ENCODE results near the gene IRF7.
"Not testable (repeated sequence)": the region's sequence is repeated elsewhere in the genome, so short reads cannot be mapped to it uniquely, and the experiment has no call there.

Gene IRF7

GRCh38 chr11:654444-654843, 38.7 kb upstream of the IRF7 start:
- not testable (repeated sequence) for H3K9me3 ChIP-seq (ENCODE audit: control insufficient read depth in 2 of 2, low read length in 2 of 2); H3K27ac ChIP-seq (ENCODE audit: low read length); H3K4me1 ChIP-seq (ENCODE audit: control insufficient read depth, insufficient read depth, low read length); H3K9ac ChIP-seq (ENCODE audit: low read length in 2 of 2); H3K4me3 ChIP-seq (ENCODE audit: low read length in 2 of 2); H3K27me3 ChIP-seq (ENCODE audit: control insufficient read depth in 1 of 2, insufficient read depth in 2 of 2, low read length in 2 of 2)
- peaks cover 7 to 11% of the 10 kb centered on the region in 2 donors for H3K36me3 ChIP-seq (ENCODE audit: control insufficient read depth in 2 of 2, insufficient read depth in 2 of 2, low read length in 2 of 2)

- H3K9ac ChIP-seq (ENCODE audit: low read length in 2 of 2) = no peak overlapping the region
Observed at GRCh38 chr11:653837-654236, 38.1 kb upstream of the IRF7 start.

GRCh38 chr11:653136-653535, 37.4 kb upstream of the IRF7 start:
- peaks cover 5 to 10% of the 10 kb centered on the region in 2 donors for H3K36me3 ChIP-seq (ENCODE audit: control insufficient read depth in 2 of 2, insufficient read depth in 2 of 2, low read length in 2 of 2)
- H3K27ac ChIP-seq (ENCODE audit: low read length); H3K4me1 ChIP-seq (ENCODE audit: control insufficient read depth, insufficient read depth, low read length); H3K9me3 ChIP-seq (ENCODE audit: control insufficient read depth in 2 of 2, low read length in 2 of 2); H3K27me3 ChIP-seq (ENCODE audit: control insufficient read depth in 1 of 2, insufficient read depth in 2 of 2, low read length in 2 of 2); H3K4me3 ChIP-seq (ENCODE audit: low read length in 2 of 2); H3K9ac ChIP-seq (ENCODE audit: low read length in 2 of 2): not testable (repeated sequence)

More at GRCh38 chr11:653837-654236, 38.1 kb upstream of the IRF7 start:
- Histone ChIP-seq H3K27me3 (ENCODE audit: control insufficient read depth in 1 of 2, insufficient read depth in 2 of 2, low read length in 2 of 2) (no peaks in the 10 kb centered on the region), H3K27ac (ENCODE audit: low read length) (no peak overlapping the region), H3K36me3 (ENCODE audit: control insufficient read depth in 2 of 2, insufficient read depth in 2 of 2, low read length in 2 of 2) (peaks cover 5 to 8% of the 10 kb centered on the region in 2 donors), H3K4me3 (ENCODE audit: low read length in 2 of 2) (no peak overlapping the region), H3K4me1 (ENCODE audit: control insufficient read depth, insufficient read depth, low read length) (no peaks in the 10 kb centered on the region), H3K9me3 (ENCODE audit: control insufficient read depth in 2 of 2, low read length in 2 of 2) (no peaks in the 10 kb centered on the region)

GRCh38 chr11:650482-650881, 34.7 kb upstream of the IRF7 start:
- H3K27me3 ChIP-seq (ENCODE audit: control insufficient read depth in 1 of 2, insufficient read depth in 2 of 2, low read length in 2 of 2) = no peaks in the 10 kb centered on the region
- H3K9me3 ChIP-seq (ENCODE audit: control insufficient read depth in 2 of 2, low read length in 2 of 2) = no peaks in the 10 kb centered on the region
- H3K4me1 ChIP-seq (ENCODE audit: control insufficient read depth, insufficient read depth, low read length) = no peaks in the 10 kb centered on the region
- no peak overlapping the region for H3K27ac ChIP-seq (ENCODE audit: low read length)
- no peak overlapping the region for H3K4me3 ChIP-seq (ENCODE audit: low read length in 2 of 2)
- peaks cover 5 to 6% of the 10 kb centered on the region in 2 donors for H3K36me3 ChIP-seq (ENCODE audit: control insufficient read depth in 2 of 2, insufficient read depth in 2 of 2, low read length in 2 of 2)
- no peak overlapping the region for H3K9ac ChIP-seq (ENCODE audit: low read length in 2 of 2)

GRCh38 chr11:647672-648158, 32.0 kb upstream of the IRF7 start:
- not testable (repeated sequence) for H3K27ac ChIP-seq (ENCODE audit: low read length); H3K9me3 ChIP-seq (ENCODE audit: control insufficient read depth in 2 of 2, low read length in 2 of 2); H3K36me3 ChIP-seq (ENCODE audit: control insufficient read depth in 2 of 2, insufficient read depth in 2 of 2, low read length in 2 of 2); H3K27me3 ChIP-seq (ENCODE audit: control insufficient read depth in 1 of 2, insufficient read depth in 2 of 2, low read length in 2 of 2); H3K4me1 ChIP-seq (ENCODE audit: control insufficient read depth, insufficient read depth, low read length); H3K4me3 ChIP-seq (ENCODE audit: low read length in 2 of 2); H3K9ac ChIP-seq (ENCODE audit: low read length in 2 of 2)

GRCh38 chr11:646214-646613, 30.5 kb upstream of the IRF7 start:
- H3K36me3 ChIP-seq (ENCODE audit: control insufficient read depth in 2 of 2, insufficient read depth in 2 of 2, low read length in 2 of 2) = peaks cover 6 to 7% of the 10 kb centered on the region in 2 donors
- no peak overlapping the region for H3K4me3 ChIP-seq (ENCODE audit: low read length in 2 of 2)
- H3K4me1 ChIP-seq (ENCODE audit: control insufficient read depth, insufficient read depth, low read length) = no peaks in the 10 kb centered on the region
- no peaks in the 10 kb centered on the region for H3K9me3 ChIP-seq (ENCODE audit: control insufficient read depth in 2 of 2, low read length in 2 of 2)
- H3K27ac ChIP-seq (ENCODE audit: low read length) = no peak overlapping the region
- no peaks in the 10 kb centered on the region for H3K27me3 ChIP-seq (ENCODE audit: control insufficient read depth in 1 of 2, insufficient read depth in 2 of 2, low read length in 2 of 2)
- no peak overlapping the region for H3K9ac ChIP-seq (ENCODE audit: low read length in 2 of 2)

GRCh38 chr11:645536-645935, 29.8 kb upstream of the IRF7 start:
- Histone ChIP-seq H3K4me1 (ENCODE audit: control insufficient read depth, insufficient read depth, low read length) (no peaks in the 10 kb centered on the region), H3K4me3 (ENCODE audit: low read length in 2 of 2) (no peak overlapping the region), H3K36me3 (ENCODE audit: control insufficient read depth in 2 of 2, insufficient read depth in 2 of 2, low read length in 2 of 2) (peaks cover 6 to 7% of the 10 kb centered on the region in 2 donors), H3K9me3 (ENCODE audit: control insufficient read depth in 2 of 2, low read length in 2 of 2) (no peaks in the 10 kb centered on the region), H3K27ac (ENCODE audit: low read length) (no peak overlapping the region), H3K27me3 (ENCODE audit: control insufficient read depth in 1 of 2, insufficient read depth in 2 of 2, low read length in 2 of 2) (no peaks in the 10 kb centered on the region), H3K9ac (ENCODE audit: low read length in 2 of 2) (no peak overlapping the region)

- Histone ChIP-seq H3K9me3 (ENCODE audit: control insufficient read depth in 2 of 2, low read length in 2 of 2) (no peaks in the 10 kb centered on the region), H3K4me1 (ENCODE audit: control insufficient read depth, insufficient read depth, low read length) (peaks cover 2% of the 10 kb centered on the region), H3K4me3 (ENCODE audit: low read length in 2 of 2) (no peak overlapping the region), H3K36me3 (ENCODE audit: control insufficient read depth in 2 of 2, insufficient read depth in 2 of 2, low read length in 2 of 2) (peaks cover 6 to 7% of the 10 kb centered on the region in 2 donors), H3K9ac (ENCODE audit: low read length in 2 of 2) (no peak overlapping the region), H3K27me3 (ENCODE audit: control insufficient read depth in 1 of 2, insufficient read depth in 2 of 2, low read length in 2 of 2) (no peaks in the 10 kb centered on the region), H3K27ac (ENCODE audit: low read length) (no peak overlapping the region)
Observed at GRCh38 chr11:643849-644738, 28.3 kb upstream of the IRF7 start.

- peaks cover 6% of the 10 kb centered on the region for H3K4me1 ChIP-seq (ENCODE audit: control insufficient read depth, insufficient read depth, low read length)
- H3K36me3 ChIP-seq (ENCODE audit: control insufficient read depth in 2 of 2, insufficient read depth in 2 of 2, low read length in 2 of 2) = peaks cover 5 to 7% of the 10 kb centered on the region in 2 donors
- peaks cover 0 to 3% of the 10 kb centered on the region in 2 donors for H3K27me3 ChIP-seq (ENCODE audit: control insufficient read depth in 1 of 2, insufficient read depth in 2 of 2, low read length in 2 of 2)
- H3K9ac ChIP-seq (ENCODE audit: low read length in 2 of 2) = no peak overlapping the region
- no peak overlapping the region for H3K27ac ChIP-seq (ENCODE audit: low read length)
- no peak overlapping the region for H3K4me3 ChIP-seq (ENCODE audit: low read length in 2 of 2)
- no peaks in the 10 kb centered on the region for H3K9me3 ChIP-seq (ENCODE audit: control insufficient read depth in 2 of 2, low read length in 2 of 2)
Observed at GRCh38 chr11:643366-643765, 27.6 kb upstream of the IRF7 start.

GRCh38 chr11:641806-642370, 26.1 kb upstream of the IRF7 start:
- H3K36me3 ChIP-seq (ENCODE audit: control insufficient read depth in 2 of 2, insufficient read depth in 2 of 2, low read length in 2 of 2) = peaks cover 4 to 7% of the 10 kb centered on the region in 2 donors
- peaks cover 15% of the 10 kb centered on the region for H3K4me1 ChIP-seq (ENCODE audit: control insufficient read depth, insufficient read depth, low read length)
- H3K9me3 ChIP-seq (ENCODE audit: control insufficient read depth in 2 of 2, low read length in 2 of 2) = no peaks in the 10 kb centered on the region
- no peak overlapping the region for H3K27ac ChIP-seq (ENCODE audit: low read length)
- H3K9ac ChIP-seq (ENCODE audit: low read length in 2 of 2) = no peak overlapping the region
- no peak overlapping the region for H3K4me3 ChIP-seq (ENCODE audit: low read length in 2 of 2)
- peaks cover 7 to 15% of the 10 kb centered on the region in 2 donors for H3K27me3 ChIP-seq (ENCODE audit: control insufficient read depth in 1 of 2, insufficient read depth in 2 of 2, low read length in 2 of 2)

Data from stomach smooth muscle (tissue), 2 donors.